GM23338 (cell line): ENCODE results near the gene TIAM1.

ENCODE experiments used
- CREB1 ChIP-seq: fragments of 250-450 bp; sonication (Bioruptor Pico); IDR thresholded peaks from 2 replicates; pipeline ENCODE4 v1.5.0; 2020; ENCODE audit warnings: low read depth, mild to moderate bottlenecking, moderate library complexity
- EZH2 ChIP-seq: fragments of 200-600 bp; sonication (generic); IDR thresholded peaks from one replicate; pipeline ENCODE4 v1.8.0; 2017; ENCODE audit warnings: antibody characterized with exemption, mild to moderate bottlenecking, low read depth; ENCODE audit not compliant: unreplicated experiment
- EZH2phosphoT487 ChIP-seq: fragments of 200-600 bp; sonication (generic); IDR thresholded peaks from one replicate; pipeline ENCODE4 v1.8.1; 2018; ENCODE audit warnings: antibody characterized with exemption; ENCODE audit not compliant: unreplicated experiment
- JUNB ChIP-seq: IDR thresholded peaks from one replicate; pipeline ENCODE4 v1.6.1; 2016; ENCODE audit warnings: antibody characterized with exemption; ENCODE audit not compliant: unreplicated experiment
- NANOG ChIP-seq: IDR thresholded peaks from 2 replicates; pipeline ENCODE4 v1.6.1; 2016; ENCODE audit warnings: antibody characterized with exemption, borderline replicate concordance
- POLR2AphosphoS5 ChIP-seq: IDR thresholded peaks from 2 replicates; pipeline ENCODE4 v1.6.1; 2016; ENCODE audit warnings: antibody characterized with exemption, low read depth
- TF ChIP-seq, protein P1 (sequence below), 2 experiments: fragments of 200-600 bp in 1 of 2; sonication (generic) in 1 of 2; conservative IDR thresholded peaks; 2 replicates each; pipeline versions ENCODE4 v1.5.1 to v1.6.1; 2016 to 2017; ENCODE audit warnings: antibody characterized with exemption in 2 of 2, low read depth in 2 of 2, mild to moderate bottlenecking in 2 of 2, moderate library complexity in 1 of 2
- TF ChIP-seq, protein P2 (sequence below): IDR thresholded peaks from one replicate; pipeline ENCODE4 v1.6.1; 2018; ENCODE audit warnings: antibody characterized with exemption; ENCODE audit not compliant: unreplicated experiment
- TF ChIP-seq, protein P3 (sequence below): IDR thresholded peaks from 2 replicates; pipeline ENCODE4 v1.6.1; 2016; ENCODE audit warnings: antibody characterized with exemption

DNA sequence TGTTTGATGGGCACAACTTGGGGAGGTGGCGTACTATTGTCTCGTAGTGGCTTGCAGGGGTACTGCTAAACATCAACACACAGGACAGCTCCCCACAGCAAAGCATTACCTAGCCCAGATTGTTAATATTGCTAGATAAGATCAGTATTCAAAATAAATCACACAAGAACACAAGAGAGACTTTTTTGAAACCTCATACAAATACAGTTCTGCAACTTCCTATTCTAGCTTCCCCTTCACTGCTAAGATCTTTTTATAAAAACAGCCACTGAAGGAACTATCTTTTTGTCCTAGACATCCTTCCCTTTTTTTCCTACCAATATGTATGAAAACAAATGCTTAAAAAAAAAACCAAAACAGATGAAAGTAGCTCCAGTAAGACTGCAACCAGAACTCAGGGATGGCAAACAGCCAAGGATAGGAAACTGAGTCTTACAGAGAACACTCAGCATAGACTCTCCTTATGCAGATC lies 167.9 kb downstream of the TIAM1 start:
- TF ChIP-seq POLR2AphosphoS5 (no peak), EZH2 (no peak), EZH2phosphoT487 (no peak), NANOG (no peak), CREB1 (no peak), JUNB (no peak)
- TF ChIP-seq, protein P1, sequence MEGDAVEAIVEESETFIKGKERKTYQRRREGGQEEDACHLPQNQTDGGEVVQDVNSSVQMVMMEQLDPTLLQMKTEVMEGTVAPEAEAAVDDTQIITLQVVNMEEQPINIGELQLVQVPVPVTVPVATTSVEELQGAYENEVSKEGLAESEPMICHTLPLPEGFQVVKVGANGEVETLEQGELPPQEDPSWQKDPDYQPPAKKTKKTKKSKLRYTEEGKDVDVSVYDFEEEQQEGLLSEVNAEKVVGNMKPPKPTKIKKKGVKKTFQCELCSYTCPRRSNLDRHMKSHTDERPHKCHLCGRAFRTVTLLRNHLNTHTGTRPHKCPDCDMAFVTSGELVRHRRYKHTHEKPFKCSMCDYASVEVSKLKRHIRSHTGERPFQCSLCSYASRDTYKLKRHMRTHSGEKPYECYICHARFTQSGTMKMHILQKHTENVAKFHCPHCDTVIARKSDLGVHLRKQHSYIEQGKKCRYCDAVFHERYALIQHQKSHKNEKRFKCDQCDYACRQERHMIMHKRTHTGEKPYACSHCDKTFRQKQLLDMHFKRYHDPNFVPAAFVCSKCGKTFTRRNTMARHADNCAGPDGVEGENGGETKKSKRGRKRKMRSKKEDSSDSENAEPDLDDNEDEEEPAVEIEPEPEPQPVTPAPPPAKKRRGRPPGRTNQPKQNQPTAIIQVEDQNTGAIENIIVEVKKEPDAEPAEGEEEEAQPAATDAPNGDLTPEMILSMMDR (conservative IDR thresholded peaks at IDR 0.05; ENCODE audit: low read depth in 2 of 2): no peak
- TF ChIP-seq, protein P2, sequence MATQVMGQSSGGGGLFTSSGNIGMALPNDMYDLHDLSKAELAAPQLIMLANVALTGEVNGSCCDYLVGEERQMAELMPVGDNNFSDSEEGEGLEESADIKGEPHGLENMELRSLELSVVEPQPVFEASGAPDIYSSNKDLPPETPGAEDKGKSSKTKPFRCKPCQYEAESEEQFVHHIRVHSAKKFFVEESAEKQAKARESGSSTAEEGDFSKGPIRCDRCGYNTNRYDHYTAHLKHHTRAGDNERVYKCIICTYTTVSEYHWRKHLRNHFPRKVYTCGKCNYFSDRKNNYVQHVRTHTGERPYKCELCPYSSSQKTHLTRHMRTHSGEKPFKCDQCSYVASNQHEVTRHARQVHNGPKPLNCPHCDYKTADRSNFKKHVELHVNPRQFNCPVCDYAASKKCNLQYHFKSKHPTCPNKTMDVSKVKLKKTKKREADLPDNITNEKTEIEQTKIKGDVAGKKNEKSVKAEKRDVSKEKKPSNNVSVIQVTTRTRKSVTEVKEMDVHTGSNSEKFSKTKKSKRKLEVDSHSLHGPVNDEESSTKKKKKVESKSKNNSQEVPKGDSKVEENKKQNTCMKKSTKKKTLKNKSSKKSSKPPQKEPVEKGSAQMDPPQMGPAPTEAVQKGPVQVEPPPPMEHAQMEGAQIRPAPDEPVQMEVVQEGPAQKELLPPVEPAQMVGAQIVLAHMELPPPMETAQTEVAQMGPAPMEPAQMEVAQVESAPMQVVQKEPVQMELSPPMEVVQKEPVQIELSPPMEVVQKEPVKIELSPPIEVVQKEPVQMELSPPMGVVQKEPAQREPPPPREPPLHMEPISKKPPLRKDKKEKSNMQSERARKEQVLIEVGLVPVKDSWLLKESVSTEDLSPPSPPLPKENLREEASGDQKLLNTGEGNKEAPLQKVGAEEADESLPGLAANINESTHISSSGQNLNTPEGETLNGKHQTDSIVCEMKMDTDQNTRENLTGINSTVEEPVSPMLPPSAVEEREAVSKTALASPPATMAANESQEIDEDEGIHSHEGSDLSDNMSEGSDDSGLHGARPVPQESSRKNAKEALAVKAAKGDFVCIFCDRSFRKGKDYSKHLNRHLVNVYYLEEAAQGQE: no peak
- TF ChIP-seq, protein P3, sequence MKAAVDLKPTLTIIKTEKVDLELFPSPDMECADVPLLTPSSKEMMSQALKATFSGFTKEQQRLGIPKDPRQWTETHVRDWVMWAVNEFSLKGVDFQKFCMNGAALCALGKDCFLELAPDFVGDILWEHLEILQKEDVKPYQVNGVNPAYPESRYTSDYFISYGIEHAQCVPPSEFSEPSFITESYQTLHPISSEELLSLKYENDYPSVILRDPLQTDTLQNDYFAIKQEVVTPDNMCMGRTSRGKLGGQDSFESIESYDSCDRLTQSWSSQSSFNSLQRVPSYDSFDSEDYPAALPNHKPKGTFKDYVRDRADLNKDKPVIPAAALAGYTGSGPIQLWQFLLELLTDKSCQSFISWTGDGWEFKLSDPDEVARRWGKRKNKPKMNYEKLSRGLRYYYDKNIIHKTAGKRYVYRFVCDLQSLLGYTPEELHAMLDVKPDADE: no peak
